WTC11 (cell line): ENCODE data around the gene DDX51. TPM values are rescaled to one million over a fixed set of nuclear protein-coding genes. Genes with fewer than 3 reads are reported as not detected.

Experiments used
- ATAC-seq: fragments of 200-7000 bp; cut with Tn5 transposase; 2 replicates; pipeline ENCODE4 v1.10.0; 2021; ENCODE audit warnings: mild to moderate bottlenecking, moderate library complexity
- CTCF ChIA-PET: fragments of 300-600 bp; sonication (Branson Sonifier 250); formaldehyde crosslinking; loops from one replicate; lab custom pipeline; 2021; ENCODE audit warnings: antibody characterized with exemption; lab: Charles Lee
- POLR2A ChIA-PET: fragments of 350-600 bp; sonication (Branson Sonifier 250); formaldehyde crosslinking; loops from one replicate; lab custom pipeline; 2021; ENCODE audit warnings: antibody characterized with exemption; lab: Charles Lee
- DNase-seq: peaks from one replicate; pipeline ENCODE4 v3.0.0; 2021; ENCODE audit warnings: low spot score
- H3K27ac Mint-ChIP-seq: 2 replicates; pipeline ENCODE4 v1.8.0; 2021; ENCODE audit warnings: mixed read lengths
- H3K27me3 Mint-ChIP-seq: 2 replicates; pipeline ENCODE4 v1.8.0; 2021; ENCODE audit warnings: low read depth, mild to moderate bottlenecking, moderate library complexity, mixed read lengths
- H3K36me3 Mint-ChIP-seq: 2 replicates; pipeline ENCODE4 v1.8.0; 2021; ENCODE audit warnings: mixed read lengths
- H3K4me1 Mint-ChIP-seq: 2 replicates; pipeline ENCODE4 v1.8.0; 2022; ENCODE audit warnings: mixed read lengths
- H3K4me3 Mint-ChIP-seq: 2 replicates; pipeline ENCODE4 v1.8.0; 2021; ENCODE audit warnings: mild to moderate bottlenecking, moderate library complexity, mixed read lengths
- H3K9me3 Mint-ChIP-seq: 2 replicates; pipeline ENCODE4 v1.8.0; 2021; ENCODE audit warnings: mixed read lengths
- E2F4 ChIP-seq: sonication (generic); formaldehyde crosslinking; IDR thresholded peaks from 2 replicates; pipeline ENCODE4 v1.8.1; 2022; ENCODE audit warnings: low read depth, mild to moderate bottlenecking, moderate library complexity, missing genetic modification reagents, borderline replicate concordance
- EMX1 ChIP-seq: fragments of 250-450 bp; sonication (Bioruptor Pico); IDR thresholded peaks from 2 replicates; pipeline ENCODE4 v1.8.0; 2021; ENCODE audit warnings: mild to moderate bottlenecking
- GRHL2 ChIP-seq: fragments of 250-450 bp; sonication (Bioruptor Pico); IDR thresholded peaks from 2 replicates; pipeline ENCODE4 v1.8.0; 2022; ENCODE audit warnings: mild to moderate bottlenecking, moderate library complexity; ENCODE audit not compliant: insufficient replicate concordance, severe bottlenecking
- NFYB ChIP-seq: sonication (generic); formaldehyde crosslinking; conservative IDR thresholded peaks from 2 replicates; pipeline ENCODE4 v1.8.0; 2022; ENCODE audit warnings: low read depth, missing genetic modification reagents
- NR2C2 ChIP-seq: sonication (generic); formaldehyde crosslinking; IDR thresholded peaks from 2 replicates; pipeline ENCODE4 v1.8.0; 2022; ENCODE audit warnings: mild to moderate bottlenecking, missing genetic modification reagents
- NR3C1 ChIP-seq: sonication (generic); formaldehyde crosslinking; conservative IDR thresholded peaks from 2 replicates; pipeline ENCODE4 v1.8.1; 2023; ENCODE audit warnings: low read depth, mild to moderate bottlenecking, missing genetic modification reagents
- SOX15 ChIP-seq: fragments of 250-450 bp; sonication (Bioruptor Pico); IDR thresholded peaks from 2 replicates; pipeline ENCODE4 v1.9.0; 2021; ENCODE audit warnings: mild to moderate bottlenecking
- TCF7 ChIP-seq: sonication (generic); formaldehyde crosslinking; IDR thresholded peaks from 2 replicates; pipeline ENCODE4 v1.8.0; 2022; ENCODE audit warnings: mild to moderate bottlenecking, low read depth, missing genetic modification reagents, moderate library complexity
- TEAD1 ChIP-seq: sonication (generic); formaldehyde crosslinking; IDR thresholded peaks from 2 replicates; pipeline ENCODE4 v1.8.0; 2022; ENCODE audit warnings: mild to moderate bottlenecking, missing genetic modification reagents
- ZNF425 ChIP-seq: fragments of 250-450 bp; sonication (Bioruptor Pico); conservative IDR thresholded peaks from 2 replicates; pipeline ENCODE4 v1.9.0; 2021; ENCODE audit warnings: mild to moderate bottlenecking
- ZNF671 ChIP-seq: fragments of 250-450 bp; sonication (Bioruptor Pico); IDR thresholded peaks from 2 replicates; pipeline ENCODE4 v1.8.0; 2021; ENCODE audit warnings: mild to moderate bottlenecking
- total RNA-seq: library from RNA; stranded (reverse); gene quantifications from 3 replicates; pipeline ENCODE4 v1.2.3, GENCODE V29; 2021
- TF ChIP-seq, protein P1 (sequence below): sonication (generic); formaldehyde crosslinking; IDR thresholded peaks from 2 replicates; pipeline ENCODE4 v1.8.0; 2023; ENCODE audit warnings: mild to moderate bottlenecking, missing genetic modification reagents
- TF ChIP-seq, protein P2 (sequence below): sonication (generic); formaldehyde crosslinking; IDR thresholded peaks from 2 replicates; pipeline ENCODE4 v1.8.1; 2023; ENCODE audit warnings: mild to moderate bottlenecking, missing genetic modification reagents, borderline replicate concordance
- TF ChIP-seq, protein P3 (sequence below): sonication (generic); formaldehyde crosslinking; IDR thresholded peaks from 2 replicates; pipeline ENCODE4 v1.8.1; 2022; ENCODE audit warnings: mild to moderate bottlenecking, missing genetic modification reagents, moderate library complexity, borderline replicate concordance
- TF ChIP-seq, protein P4 (sequence below): fragments of 250-450 bp; sonication (Bioruptor Pico); IDR thresholded peaks from 2 replicates; pipeline ENCODE4 v2.1.2; 2022; ENCODE audit warnings: mild to moderate bottlenecking, moderate library complexity

The DDX51 gene
- total RNA-seq, 1 experiment from 2014 or later = 32.7 TPM

- Mint-ChIP-seq H3K27ac (no peak overlapping the region), H3K36me3 (peaks cover 3% of the 10 kb centered on the region), H3K9me3 (peaks cover 4% of the 10 kb centered on the region), H3K4me3 (peak overlapping the region; percentile 83; the same call in 1 of the 2 replicates), H3K27me3 (peaks cover 73% of the 10 kb centered on the region), H3K4me1 (peaks cover 7% of the 10 kb centered on the region)
- ATAC-seq = no peak; the same call in 1 of the 2 replicates
- no peak for DNase-seq
- ChIA-PET POLR2A (interaction anchor here (0.5 kb wide), 1 partner anchor 191 kb away, joined by 3 read pairs; no protein-coding TSS in a partner anchor), CTCF (interaction anchor here (0.7 to 2.2 kb wide), 8 partner anchors 10 to 373 kb away, joined by 3 to 8 read pairs (median 4); no protein-coding TSS in a partner anchor)
- TF ChIP-seq EMX1 (CRISPR knock-in tag) (no peak), TEAD1 (CRISPR knock-in tag) (no peak), NFYB (CRISPR knock-in tag) (no peak), ZNF671 (no peak), TCF7 (CRISPR knock-in tag) (no peak), GRHL2 (CRISPR knock-in tag) (no peak), E2F4 (CRISPR knock-in tag) (no peak), SOX15 (CRISPR knock-in tag) (no peak), NR3C1 (CRISPR knock-in tag) (no peak), NR2C2 (CRISPR knock-in tag) (no peak), ZNF425 (no peak)
- TF ChIP-seq, protein P1, sequence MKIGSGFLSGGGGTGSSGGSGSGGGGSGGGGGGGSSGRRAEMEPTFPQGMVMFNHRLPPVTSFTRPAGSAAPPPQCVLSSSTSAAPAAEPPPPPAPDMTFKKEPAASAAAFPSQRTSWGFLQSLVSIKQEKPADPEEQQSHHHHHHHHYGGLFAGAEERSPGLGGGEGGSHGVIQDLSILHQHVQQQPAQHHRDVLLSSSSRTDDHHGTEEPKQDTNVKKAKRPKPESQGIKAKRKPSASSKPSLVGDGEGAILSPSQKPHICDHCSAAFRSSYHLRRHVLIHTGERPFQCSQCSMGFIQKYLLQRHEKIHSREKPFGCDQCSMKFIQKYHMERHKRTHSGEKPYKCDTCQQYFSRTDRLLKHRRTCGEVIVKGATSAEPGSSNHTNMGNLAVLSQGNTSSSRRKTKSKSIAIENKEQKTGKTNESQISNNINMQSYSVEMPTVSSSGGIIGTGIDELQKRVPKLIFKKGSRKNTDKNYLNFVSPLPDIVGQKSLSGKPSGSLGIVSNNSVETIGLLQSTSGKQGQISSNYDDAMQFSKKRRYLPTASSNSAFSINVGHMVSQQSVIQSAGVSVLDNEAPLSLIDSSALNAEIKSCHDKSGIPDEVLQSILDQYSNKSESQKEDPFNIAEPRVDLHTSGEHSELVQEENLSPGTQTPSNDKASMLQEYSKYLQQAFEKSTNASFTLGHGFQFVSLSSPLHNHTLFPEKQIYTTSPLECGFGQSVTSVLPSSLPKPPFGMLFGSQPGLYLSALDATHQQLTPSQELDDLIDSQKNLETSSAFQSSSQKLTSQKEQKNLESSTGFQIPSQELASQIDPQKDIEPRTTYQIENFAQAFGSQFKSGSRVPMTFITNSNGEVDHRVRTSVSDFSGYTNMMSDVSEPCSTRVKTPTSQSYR (CRISPR knock-in tag) = no peak
- TF ChIP-seq, protein P2, sequence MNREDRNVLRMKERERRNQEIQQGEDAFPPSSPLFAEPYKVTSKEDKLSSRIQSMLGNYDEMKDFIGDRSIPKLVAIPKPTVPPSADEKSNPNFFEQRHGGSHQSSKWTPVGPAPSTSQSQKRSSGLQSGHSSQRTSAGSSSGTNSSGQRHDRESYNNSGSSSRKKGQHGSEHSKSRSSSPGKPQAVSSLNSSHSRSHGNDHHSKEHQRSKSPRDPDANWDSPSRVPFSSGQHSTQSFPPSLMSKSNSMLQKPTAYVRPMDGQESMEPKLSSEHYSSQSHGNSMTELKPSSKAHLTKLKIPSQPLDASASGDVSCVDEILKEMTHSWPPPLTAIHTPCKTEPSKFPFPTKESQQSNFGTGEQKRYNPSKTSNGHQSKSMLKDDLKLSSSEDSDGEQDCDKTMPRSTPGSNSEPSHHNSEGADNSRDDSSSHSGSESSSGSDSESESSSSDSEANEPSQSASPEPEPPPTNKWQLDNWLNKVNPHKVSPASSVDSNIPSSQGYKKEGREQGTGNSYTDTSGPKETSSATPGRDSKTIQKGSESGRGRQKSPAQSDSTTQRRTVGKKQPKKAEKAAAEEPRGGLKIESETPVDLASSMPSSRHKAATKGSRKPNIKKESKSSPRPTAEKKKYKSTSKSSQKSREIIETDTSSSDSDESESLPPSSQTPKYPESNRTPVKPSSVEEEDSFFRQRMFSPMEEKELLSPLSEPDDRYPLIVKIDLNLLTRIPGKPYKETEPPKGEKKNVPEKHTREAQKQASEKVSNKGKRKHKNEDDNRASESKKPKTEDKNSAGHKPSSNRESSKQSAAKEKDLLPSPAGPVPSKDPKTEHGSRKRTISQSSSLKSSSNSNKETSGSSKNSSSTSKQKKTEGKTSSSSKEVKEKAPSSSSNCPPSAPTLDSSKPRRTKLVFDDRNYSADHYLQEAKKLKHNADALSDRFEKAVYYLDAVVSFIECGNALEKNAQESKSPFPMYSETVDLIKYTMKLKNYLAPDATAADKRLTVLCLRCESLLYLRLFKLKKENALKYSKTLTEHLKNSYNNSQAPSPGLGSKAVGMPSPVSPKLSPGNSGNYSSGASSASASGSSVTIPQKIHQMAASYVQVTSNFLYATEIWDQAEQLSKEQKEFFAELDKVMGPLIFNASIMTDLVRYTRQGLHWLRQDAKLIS (CRISPR knock-in tag) = no peak
- TF ChIP-seq, protein P3, sequence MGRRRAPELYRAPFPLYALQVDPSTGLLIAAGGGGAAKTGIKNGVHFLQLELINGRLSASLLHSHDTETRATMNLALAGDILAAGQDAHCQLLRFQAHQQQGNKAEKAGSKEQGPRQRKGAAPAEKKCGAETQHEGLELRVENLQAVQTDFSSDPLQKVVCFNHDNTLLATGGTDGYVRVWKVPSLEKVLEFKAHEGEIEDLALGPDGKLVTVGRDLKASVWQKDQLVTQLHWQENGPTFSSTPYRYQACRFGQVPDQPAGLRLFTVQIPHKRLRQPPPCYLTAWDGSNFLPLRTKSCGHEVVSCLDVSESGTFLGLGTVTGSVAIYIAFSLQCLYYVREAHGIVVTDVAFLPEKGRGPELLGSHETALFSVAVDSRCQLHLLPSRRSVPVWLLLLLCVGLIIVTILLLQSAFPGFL (CRISPR knock-in tag) = no peak
- TF ChIP-seq, protein P4, sequence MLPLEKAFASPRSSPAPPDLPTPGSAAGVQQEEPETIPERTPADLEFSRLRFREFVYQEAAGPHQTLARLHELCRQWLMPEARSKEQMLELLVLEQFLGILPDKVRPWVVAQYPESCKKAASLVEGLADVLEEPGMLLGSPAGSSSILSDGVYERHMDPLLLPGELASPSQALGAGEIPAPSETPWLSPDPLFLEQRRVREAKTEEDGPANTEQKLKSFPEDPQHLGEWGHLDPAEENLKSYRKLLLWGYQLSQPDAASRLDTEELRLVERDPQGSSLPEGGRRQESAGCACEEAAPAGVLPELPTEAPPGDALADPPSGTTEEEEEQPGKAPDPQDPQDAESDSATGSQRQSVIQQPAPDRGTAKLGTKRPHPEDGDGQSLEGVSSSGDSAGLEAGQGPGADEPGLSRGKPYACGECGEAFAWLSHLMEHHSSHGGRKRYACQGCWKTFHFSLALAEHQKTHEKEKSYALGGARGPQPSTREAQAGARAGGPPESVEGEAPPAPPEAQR (CRISPR knock-in tag) = no peak
These were observed 44.4 kb upstream of the DDX51 start for GRCh38 chr12:132188451-132188901.
